A549 (cell line): ENCODE data around the gene ARID3A. TPM values are rescaled to one million over a fixed set of nuclear protein-coding genes. Genes with fewer than 3 reads are reported as not detected.

ENCODE experiments used
- ATAC-seq, 2 experiments: fragments of 200-7000 bp in 1 of 2; fragments of >200 bp in 1 of 2; cut with Nextera tagmentation in 1 of 2; cut with Tn5 transposase in 1 of 2; 3 replicates each; pipeline versions ENCODE4 v1.8.0 to v1.9.1; 2018 to 2020; ENCODE audit warnings: mild to moderate bottlenecking in 1 of 2, moderate library complexity in 1 of 2
- CTCF ChIA-PET: fragments of 300-600 bp; sonication (Branson Sonifier 250); formaldehyde crosslinking; extraction: SDS; loops from one replicate; lab custom pipeline; 2021; ENCODE audit warnings: antibody characterized with exemption, inconsistent platforms; lab: Yijun Ruan, JAX
- POLR2A ChIA-PET: fragments of 350-600 bp; formaldehyde crosslinking; extraction: SDS; loops from one replicate; lab custom pipeline; 2021; ENCODE audit warnings: antibody characterized with exemption, inconsistent platforms; lab: Yijun Ruan, JAX
- DNase-seq, 2 experiments: peaks; one replicate each; pipeline versions ENCODE4 v3.0.0 to v3.0.0-alpha.2; 2011 to 2016; ENCODE audit warnings: low read depth in 1 of 2, low spot score in 1 of 2
- FAIRE-seq: peaks from 2 replicates; lab custom pipeline; 2011; peaks lifted over from hg19 to GRCh38; lab: Jason Lieb, UNC
- H3K27ac ChIP-seq, 2 experiments: fragments of >200 bp; sonication (Bioruptor Twin); formaldehyde crosslinking; 3 replicates each; pipeline ENCODE4 v1.5.1; 2016 to 2017
- H3K4me1 ChIP-seq: fragments of >200 bp; sonication (Bioruptor Twin); formaldehyde crosslinking; 3 replicates; pipeline ENCODE4 v1.6.1; 2016
- H3K4me2 ChIP-seq: fragments of >200 bp; sonication (Bioruptor Twin); formaldehyde crosslinking; 3 replicates; pipeline ENCODE4 v1.6.1; 2016
- H3K4me3 ChIP-seq: fragments of >200 bp; sonication (Bioruptor Twin); formaldehyde crosslinking; 3 replicates; pipeline ENCODE4 v1.5.1; 2016
- H3K9me3 ChIP-seq: fragments of >200 bp; sonication (Bioruptor Twin); formaldehyde crosslinking; 3 replicates; pipeline ENCODE4 v1.6.1; 2016
- BCL3 ChIP-seq: fragments of >200 bp; sonication (Bioruptor Twin); formaldehyde crosslinking; IDR thresholded peaks from 3 replicates; pipeline ENCODE4 v1.6.1; 2016
- BHLHE40 ChIP-seq: IDR thresholded peaks from 2 replicates; pipeline ENCODE4 v1.6.1; 2012; ENCODE audit warnings: low read depth, low read length, inconsistent platforms
- CBX8 ChIP-seq: fragments of 200-600 bp; sonication (generic); IDR thresholded peaks from 2 replicates; pipeline ENCODE4 v1.6.1; 2016
- CEBPB ChIP-seq, 2 experiments: fragments of >200 bp in 1 of 2; sonication (Bioruptor Twin) in 1 of 2; formaldehyde crosslinking in 1 of 2; IDR thresholded peaks; 2 replicates each; pipeline ENCODE4 v1.6.1; 2012 to 2016
- CHD2 ChIP-seq: fragments of 150-350 bp; IDR thresholded peaks from 2 replicates; pipeline ENCODE4 v1.6.1; 2014; ENCODE audit warnings: low read length; ENCODE audit not compliant: partially characterized antibody
- CHD4 ChIP-seq: fragments of 200-600 bp; sonication (generic); IDR thresholded peaks from 2 replicates; pipeline ENCODE4 v1.6.1; 2016; ENCODE audit warnings: antibody characterized with exemption, mild to moderate bottlenecking, borderline replicate concordance
- E2F6 ChIP-seq: IDR thresholded peaks from 2 replicates; pipeline ENCODE4 v1.6.1; 2012; ENCODE audit warnings: low read depth, borderline replicate concordance
- EHF ChIP-seq: fragments of 250-450 bp; sonication (Bioruptor Pico); IDR thresholded peaks from 2 replicates; pipeline ENCODE4 v1.5.0; 2020; ENCODE audit warnings: mild to moderate bottlenecking
- ESRRA ChIP-seq: fragments of 150-350 bp; IDR thresholded peaks from 2 replicates; pipeline ENCODE4 v1.6.1; 2014; ENCODE audit warnings: mild to moderate bottlenecking, low read length, borderline replicate concordance
- FOXS1 ChIP-seq: fragments of 250-450 bp; sonication (Bioruptor Pico); IDR thresholded peaks from 2 replicates; pipeline ENCODE4 v1.5.0; 2020; ENCODE audit warnings: mild to moderate bottlenecking, moderate library complexity
- GATA3 ChIP-seq: IDR thresholded peaks from 2 replicates; pipeline ENCODE4 v1.6.1; 2012; ENCODE audit warnings: borderline replicate concordance
- HDAC2 ChIP-seq: fragments of 200-600 bp; sonication (generic); IDR thresholded peaks from 2 replicates; pipeline ENCODE4 v1.6.1; 2016
- HES2 ChIP-seq: fragments of >200 bp; sonication (Bioruptor Twin); formaldehyde crosslinking; IDR thresholded peaks from 2 replicates; pipeline ENCODE4 v1.6.1; 2016
- HEYL ChIP-seq: fragments of 250-450 bp; sonication (Bioruptor Pico); IDR thresholded peaks from 2 replicates; pipeline ENCODE4 v1.8.0; 2021; ENCODE audit warnings: mild to moderate bottlenecking, moderate library complexity
- HMGXB4 ChIP-seq: fragments of 250-450 bp; sonication (Bioruptor Pico); IDR thresholded peaks from 2 replicates; pipeline ENCODE4 v1.5.0; 2021; ENCODE audit warnings: mild to moderate bottlenecking, moderate library complexity, borderline replicate concordance
- HOXA7 ChIP-seq: fragments of 250-450 bp; sonication (Bioruptor Pico); IDR thresholded peaks from 2 replicates; pipeline ENCODE4 v1.5.0; 2020; ENCODE audit warnings: mild to moderate bottlenecking, moderate library complexity
- HOXB13 ChIP-seq: fragments of 250-450 bp; sonication (Bioruptor Pico); IDR thresholded peaks from 2 replicates; pipeline ENCODE4 v1.5.0; 2020; ENCODE audit warnings: low read depth, mild to moderate bottlenecking, moderate library complexity
- KDM1A ChIP-seq: fragments of 200-600 bp; sonication (generic); IDR thresholded peaks from 2 replicates; pipeline ENCODE4 v1.6.1; 2016; ENCODE audit warnings: low read depth, mild to moderate bottlenecking
- KDM5A ChIP-seq: fragments of 200-600 bp; sonication (generic); IDR thresholded peaks from 2 replicates; pipeline ENCODE4 v1.6.1; 2016; ENCODE audit warnings: antibody characterized with exemption, mild to moderate bottlenecking
- MAZ ChIP-seq: fragments of 150-350 bp; IDR thresholded peaks from 2 replicates; pipeline ENCODE4 v1.6.1; 2014; ENCODE audit warnings: antibody characterized with exemption, low read depth, low read length, borderline replicate concordance
- NPAS2 ChIP-seq: fragments of 250-450 bp; sonication (Bioruptor Pico); IDR thresholded peaks from 2 replicates; pipeline ENCODE4 v1.8.0; 2022; ENCODE audit warnings: mild to moderate bottlenecking, moderate library complexity, borderline replicate concordance
- PHF8 ChIP-seq: fragments of 200-600 bp; sonication (generic); IDR thresholded peaks from 2 replicates; pipeline ENCODE4 v1.6.1; 2016; ENCODE audit warnings: low read depth, mild to moderate bottlenecking, antibody characterized with exemption, moderate library complexity, borderline replicate concordance
- RCOR1 ChIP-seq: fragments of 150-350 bp; IDR thresholded peaks from 2 replicates; pipeline ENCODE4 v1.6.1; 2014; ENCODE audit warnings: antibody characterized with exemption, low read length, low read depth
- RFX5 ChIP-seq: fragments of 450-650 bp; IDR thresholded peaks from 2 replicates; pipeline ENCODE4 v1.7.1; 2014; ENCODE audit warnings: antibody characterized with exemption, mild to moderate bottlenecking, moderate library complexity
- SMC3 ChIP-seq: fragments of >200 bp; sonication (Bioruptor Twin); formaldehyde crosslinking; IDR thresholded peaks from 3 replicates; pipeline ENCODE4 v1.6.1; 2018; ENCODE audit warnings: inconsistent platforms
- SREBF2 ChIP-seq: fragments of 450-650 bp; IDR thresholded peaks from 2 replicates; pipeline ENCODE4 v1.6.1; 2014; ENCODE audit warnings: mild to moderate bottlenecking, moderate library complexity
- TP53 ChIP-seq: fragments of 250-450 bp; sonication (Bioruptor Pico); IDR thresholded peaks from 2 replicates; pipeline ENCODE4 v1.5.0; 2021; ENCODE audit warnings: mild to moderate bottlenecking, moderate library complexity
- ZC3H11A ChIP-seq: fragments of 450-650 bp; IDR thresholded peaks from 2 replicates; pipeline ENCODE4 v1.6.1; 2014; ENCODE audit warnings: antibody characterized with exemption, mild to moderate bottlenecking
- ZFP36 ChIP-seq: fragments of 450-650 bp; IDR thresholded peaks from 2 replicates; pipeline ENCODE4 v1.6.1; 2014; ENCODE audit warnings: borderline replicate concordance; ENCODE audit not compliant: partially characterized antibody
- WGBS: methylation state at CpG from one replicate; pipeline ENCODE4 v1.1.6; 2017; ENCODE audit errors: missing lambda C conversion rate; 5-methylcytosine and 5-hydroxymethylcytosine counted together
- polyA plus RNA-seq, 4 experiments: library from polyadenylated mRNA; depleted of rRNA in 3 of 4; stranded (reverse); fragments of >200 nt; fragmentation: RNase III in 1 of 4; extraction: RNeasy Plus Mini Kit Qiagen cat#74134 plus additional on column Dnase treatment in 1 of 4; gene quantifications; 2 replicates in 3 of 4; 3 replicates in 1 of 4; pipeline ENCODE4 v1.2.3, GENCODE V29; 2011 to 2017

Gene ARID3A
- polyA plus RNA-seq, 2 of the 4 experiments (the other 2 are of a cell fraction): 3.3 to 6.1 TPM

GRCh38 chr19:888581-889385 is 37.1 kb upstream of the ARID3A start:
- ChIA-PET POLR2A (interaction anchor here (0.6 kb wide), 1 partner anchor 9 kb away, joined by 3 read pairs; no protein-coding TSS in a partner anchor), CTCF (interaction anchor here (1.0 kb wide), 1 partner anchor 15 kb away, joined by 3 read pairs; no protein-coding TSS in a partner anchor)
- Histone ChIP-seq H3K4me3 (no peak overlapping the region), H3K9me3 (no peaks in the 10 kb centered on the region), H3K4me2 (no peak overlapping the region), H3K4me1 (no peaks in the 10 kb centered on the region), H3K27ac (no peak overlapping the region)
- TF ChIP-seq HOXA7 (CRISPR knock-in tag) (no peak), BHLHE40 (no peak), HOXB13 (no peak), E2F6 (no peak), ZFP36 (no peak), HES2 (no peak), NPAS2 (no peak), CHD2 (no peak), HEYL (CRISPR knock-in tag) (no peak), PHF8 (no peak), KDM1A (no peak), GATA3 (no peak), ZC3H11A (no peak), MAZ (no peak), CEBPB (IDR thresholded peaks at IDR 0.05) (no peak)
- FAIRE-seq: no peak
- WGBS: 87% methylated on average over 24 of the region's 30 CpGs
- DNase-seq: no peak
- ATAC-seq: no peak

GRCh38 chr19:889662-890295 is 36.1 kb upstream of the ARID3A start:
- DNase-seq (no peak), FAIRE-seq (no peak)
- TF ChIP-seq TP53 (CRISPR knock-in tag) (no peak), CBX8 (no peak), BHLHE40 (no peak), GATA3 (no peak), CHD4 (no peak), HMGXB4 (CRISPR knock-in tag) (no peak), FOXS1 (CRISPR knock-in tag) (no peak), HES2 (no peak), RFX5 (no peak), HDAC2 (no peak), HOXB13 (no peak), PHF8 (no peak), EHF (CRISPR knock-in tag) (no peak), KDM5A (no peak), BCL3 (no peak), SMC3 (no peak), ESRRA (no peak), SREBF2 (no peak), HEYL (CRISPR knock-in tag) (no peak), RCOR1 (no peak)
- TF ChIP-seq, all 56 proteins: peak for 0
- H3K27ac ChIP-seq: no peak overlapping the region
- ATAC-seq: no peak
- POLR2A ChIA-PET: no interaction called here
- 95% methylated on average over 17 of the region's 26 CpGs for WGBS
- H3K4me3 ChIP-seq: no peak overlapping the region
- no peak overlapping the region for H3K4me2 ChIP-seq
- H3K9me3 ChIP-seq: no peaks in the 10 kb centered on the region
- CTCF ChIA-PET: interaction anchor here (1.0 kb wide), 1 partner anchor 14 kb away, joined by 3 read pairs; no protein-coding TSS in a partner anchor
- no peaks in the 10 kb centered on the region for H3K4me1 ChIP-seq
